GM23338 (cell line): ENCODE data around the gene P2RY8. TPM values are rescaled to one million over a fixed set of nuclear protein-coding genes. Genes with fewer than 3 reads are reported as not detected.

Experiments
- ATAC-seq: fragments of 200-7000 bp; cut with Tn5 transposase; 3 replicates; pipeline ENCODE4 v1.9.1; 2020
- DNase-seq: peaks from one replicate; pipeline ENCODE4 v3.0.0-alpha.2; 2015; ENCODE audit warnings: low spot score
- H2AFZ ChIP-seq: fragments of 200-600 bp; sonication (generic); 2 replicates; pipeline ENCODE4 v1.8.0; 2016; ENCODE audit warnings: antibody characterized with exemption, mild to moderate bottlenecking, moderate library complexity
- H3F3A ChIP-seq: fragments of 200-600 bp; sonication (generic); replicated peaks from 2 replicates; pipeline ENCODE4 v1.8.0; 2017; ENCODE audit warnings: antibody characterized with exemption, mixed run types, low read depth
- H3K27ac ChIP-seq: fragments of 200-600 bp; sonication (generic); 2 replicates; pipeline ENCODE4 v1.6.1; 2016; ENCODE audit warnings: low read depth
- H3K27me3 ChIP-seq: fragments of 200-600 bp; sonication (generic); 2 replicates; pipeline ENCODE4 v1.8.0; 2016; ENCODE audit warnings: mild to moderate bottlenecking, mixed run types, moderate library complexity; ENCODE audit not compliant: insufficient read depth
- H3K36me3 ChIP-seq: fragments of 200-600 bp; sonication (generic); 2 replicates; pipeline ENCODE4 v1.8.0; 2016; ENCODE audit warnings: mild to moderate bottlenecking; ENCODE audit not compliant: insufficient read depth
- H3K4me1 ChIP-seq: fragments of 200-600 bp; sonication (generic); 2 replicates; pipeline ENCODE4 v1.8.0; 2016; ENCODE audit warnings: mild to moderate bottlenecking, moderate library complexity; ENCODE audit not compliant: insufficient read depth
- H3K4me2 ChIP-seq: fragments of 200-600 bp; sonication (generic); 2 replicates; pipeline ENCODE4 v1.7.1; 2017; ENCODE audit warnings: mixed run types
- H3K4me3 ChIP-seq: fragments of 200-600 bp; sonication (generic); 2 replicates; pipeline ENCODE4 v1.6.1; 2016; ENCODE audit warnings: mixed run types
- H3K79me2 ChIP-seq: fragments of 200-600 bp; sonication (generic); replicated peaks from 2 replicates; pipeline ENCODE4 v1.8.0; 2017; ENCODE audit warnings: mild to moderate bottlenecking; ENCODE audit not compliant: insufficient read depth
- H3K9me2 ChIP-seq: fragments of 200-600 bp; sonication (generic); 2 replicates; pipeline ENCODE4 v1.8.0; 2017; ENCODE audit not compliant: insufficient read depth
- H4K20me1 ChIP-seq: fragments of 200-600 bp; sonication (generic); replicated peaks from 2 replicates; pipeline ENCODE4 v1.8.0; 2017; ENCODE audit warnings: mild to moderate bottlenecking; ENCODE audit not compliant: insufficient read depth
- H3K27ac Mint-ChIP-seq: 2 replicates; pipeline ENCODE4 v1.8.0; 2020; ENCODE audit warnings: inconsistent platforms, mild to moderate bottlenecking, moderate library complexity, mixed read lengths
- H3K27me3 Mint-ChIP-seq: 3 replicates; pipeline ENCODE4 v1.8.0; 2022; ENCODE audit warnings: low read depth, mild to moderate bottlenecking, moderate library complexity, mixed read lengths, inconsistent platforms; ENCODE audit not compliant: insufficient read depth, poor library complexity
- H3K36me3 Mint-ChIP-seq: 3 replicates; pipeline ENCODE4 v1.8.0; 2021; ENCODE audit warnings: low read depth, mild to moderate bottlenecking, inconsistent platforms, moderate library complexity, mixed read lengths
- H3K4me1 Mint-ChIP-seq: 3 replicates; pipeline ENCODE4 v1.8.0; 2020; ENCODE audit warnings: mild to moderate bottlenecking, inconsistent platforms, mixed read lengths
- H3K4me3 Mint-ChIP-seq: 3 replicates; pipeline ENCODE4 v1.8.0; 2021; ENCODE audit warnings: moderate library complexity, mild to moderate bottlenecking, inconsistent platforms, mixed read lengths
- H3K9me3 Mint-ChIP-seq: 3 replicates; pipeline ENCODE4 v1.8.0; 2020; ENCODE audit warnings: moderate library complexity, mild to moderate bottlenecking, inconsistent platforms, mixed read lengths
- CREB1 ChIP-seq: fragments of 250-450 bp; sonication (Bioruptor Pico); IDR thresholded peaks from 2 replicates; pipeline ENCODE4 v1.5.0; 2020; ENCODE audit warnings: low read depth, mild to moderate bottlenecking, moderate library complexity
- CTCF ChIP-seq, 2 experiments: fragments of 200-600 bp in 1 of 2; sonication (generic) in 1 of 2; conservative IDR thresholded peaks; 2 replicates each; pipeline versions ENCODE4 v1.5.1 to v1.6.1; 2016 to 2017; ENCODE audit warnings: antibody characterized with exemption in 2 of 2, low read depth in 2 of 2, mild to moderate bottlenecking in 2 of 2, moderate library complexity in 1 of 2
- ETS1 ChIP-seq: IDR thresholded peaks from 2 replicates; pipeline ENCODE4 v1.6.1; 2016; ENCODE audit warnings: antibody characterized with exemption
- EZH2 ChIP-seq: fragments of 200-600 bp; sonication (generic); IDR thresholded peaks from one replicate; pipeline ENCODE4 v1.8.0; 2017; ENCODE audit warnings: antibody characterized with exemption, mild to moderate bottlenecking, low read depth; ENCODE audit not compliant: unreplicated experiment
- EZH2phosphoT487 ChIP-seq: fragments of 200-600 bp; sonication (generic); IDR thresholded peaks from one replicate; pipeline ENCODE4 v1.8.1; 2018; ENCODE audit warnings: antibody characterized with exemption; ENCODE audit not compliant: unreplicated experiment
- JUNB ChIP-seq: IDR thresholded peaks from one replicate; pipeline ENCODE4 v1.6.1; 2016; ENCODE audit warnings: antibody characterized with exemption; ENCODE audit not compliant: unreplicated experiment
- NANOG ChIP-seq: IDR thresholded peaks from 2 replicates; pipeline ENCODE4 v1.6.1; 2016; ENCODE audit warnings: antibody characterized with exemption, borderline replicate concordance
- POLR2AphosphoS5 ChIP-seq: IDR thresholded peaks from 2 replicates; pipeline ENCODE4 v1.6.1; 2016; ENCODE audit warnings: antibody characterized with exemption, low read depth
- STAT1 ChIP-seq: IDR thresholded peaks from one replicate; pipeline ENCODE4 v1.6.1; 2016; ENCODE audit warnings: antibody characterized with exemption; ENCODE audit not compliant: unreplicated experiment
- ZNF114 ChIP-seq: fragments of 250-450 bp; sonication (Bioruptor Pico); IDR thresholded peaks from 2 replicates; pipeline ENCODE4 v1.5.0; 2020; ENCODE audit warnings: mild to moderate bottlenecking, moderate library complexity
- ZNF331 ChIP-seq: fragments of 250-450 bp; sonication (Bioruptor Pico); IDR thresholded peaks from 2 replicates; pipeline ENCODE4 v1.5.0; 2020; ENCODE audit warnings: low read depth, mild to moderate bottlenecking, moderate library complexity
- ZNF462 ChIP-seq: fragments of 250-450 bp; sonication (Bioruptor Pico); IDR thresholded peaks from 2 replicates; pipeline ENCODE4 v1.5.0; 2020; ENCODE audit warnings: mild to moderate bottlenecking, moderate library complexity
- polyA plus RNA-seq: library from polyadenylated mRNA; unstranded; fragments of >200 nt; fragmentation: Nextera tagmentation; extraction: Ambion mirVana; gene quantifications from 2 replicates; pipeline ENCODE4 v1.2.1, GENCODE V29; 2016
- total RNA-seq: library from RNA; depleted of rRNA; stranded (reverse); fragments of >200 nt; shearing (Covaris generic); gene quantifications from 2 replicates; pipeline ENCODE4 v1.2.3, GENCODE V29; 2014
- TF ChIP-seq, protein P1 (sequence below): IDR thresholded peaks from one replicate; pipeline ENCODE4 v1.6.1; 2018; ENCODE audit warnings: antibody characterized with exemption; ENCODE audit not compliant: unreplicated experiment

P2RY8 gene
- total and polyA plus RNA-seq, 2 experiments from 2014 or later, result 0.24 TPM; not detected in 1

DNA sequence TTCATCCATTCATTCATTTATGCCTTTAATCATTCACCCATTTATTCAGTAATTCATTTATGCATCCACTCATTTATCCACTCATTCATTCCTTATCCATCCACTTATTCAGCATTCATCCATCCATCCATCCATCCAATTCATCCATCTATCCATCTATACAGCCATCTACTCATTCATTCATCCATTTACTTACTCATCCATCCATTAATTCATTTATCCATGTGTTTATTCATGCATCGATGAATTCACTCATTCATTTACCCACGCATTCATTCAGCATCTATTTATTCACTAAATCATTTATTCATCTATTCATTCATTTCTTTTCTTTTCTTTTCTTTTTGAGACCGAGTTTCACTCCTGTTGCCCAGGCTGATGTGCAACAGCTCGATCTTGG, 10.4 kb downstream of the P2RY8 start:
- Histone ChIP-seq H4K20me1 (no peaks in the 10 kb centered on the region), H3K36me3 (no peaks in the 10 kb centered on the region), H2AFZ (no peak overlapping the region), H3K9me2 (0 out of 2 replicates have a peak, but pooled peaks cover 5% of the 10 kb centered on the region), H3K27me3 (no peaks in the 10 kb centered on the region), H3K4me1 (no peaks in the 10 kb centered on the region; the same call in 1 of the 2 replicates), H3F3A (no peaks in the 10 kb centered on the region), H3K79me2 (no peaks in the 10 kb centered on the region), H3K27ac (no peak overlapping the region), H3K4me2 (no peak overlapping the region), H3K4me3 (no peak overlapping the region)
- no peak for ATAC-seq
- H3K36me3 Mint-ChIP-seq, result peaks cover under 1% of the 10 kb centered on the region; the same call in 1 of the 3 replicates
- peaks cover 1% of the 10 kb centered on the region for H3K27me3 Mint-ChIP-seq
- H3K4me1 Mint-ChIP-seq, result peaks cover 1% of the 10 kb centered on the region; the same call in 1 of the 3 replicates
- TF ChIP-seq ZNF462 (CRISPR knock-in tag) (no peak), JUNB (no peak), ETS1 (no peak), ZNF114 (CRISPR knock-in tag) (no peak), CREB1 (CRISPR knock-in tag) (no peak), POLR2AphosphoS5 (no peak), EZH2 (no peak), NANOG (no peak), EZH2phosphoT487 (no peak), CTCF (conservative IDR thresholded peaks at IDR 0.05; ENCODE audit: low read depth in 2 of 2) (no peak), STAT1 (no peak), ZNF331 (no peak)
- TF ChIP-seq, protein P1, sequence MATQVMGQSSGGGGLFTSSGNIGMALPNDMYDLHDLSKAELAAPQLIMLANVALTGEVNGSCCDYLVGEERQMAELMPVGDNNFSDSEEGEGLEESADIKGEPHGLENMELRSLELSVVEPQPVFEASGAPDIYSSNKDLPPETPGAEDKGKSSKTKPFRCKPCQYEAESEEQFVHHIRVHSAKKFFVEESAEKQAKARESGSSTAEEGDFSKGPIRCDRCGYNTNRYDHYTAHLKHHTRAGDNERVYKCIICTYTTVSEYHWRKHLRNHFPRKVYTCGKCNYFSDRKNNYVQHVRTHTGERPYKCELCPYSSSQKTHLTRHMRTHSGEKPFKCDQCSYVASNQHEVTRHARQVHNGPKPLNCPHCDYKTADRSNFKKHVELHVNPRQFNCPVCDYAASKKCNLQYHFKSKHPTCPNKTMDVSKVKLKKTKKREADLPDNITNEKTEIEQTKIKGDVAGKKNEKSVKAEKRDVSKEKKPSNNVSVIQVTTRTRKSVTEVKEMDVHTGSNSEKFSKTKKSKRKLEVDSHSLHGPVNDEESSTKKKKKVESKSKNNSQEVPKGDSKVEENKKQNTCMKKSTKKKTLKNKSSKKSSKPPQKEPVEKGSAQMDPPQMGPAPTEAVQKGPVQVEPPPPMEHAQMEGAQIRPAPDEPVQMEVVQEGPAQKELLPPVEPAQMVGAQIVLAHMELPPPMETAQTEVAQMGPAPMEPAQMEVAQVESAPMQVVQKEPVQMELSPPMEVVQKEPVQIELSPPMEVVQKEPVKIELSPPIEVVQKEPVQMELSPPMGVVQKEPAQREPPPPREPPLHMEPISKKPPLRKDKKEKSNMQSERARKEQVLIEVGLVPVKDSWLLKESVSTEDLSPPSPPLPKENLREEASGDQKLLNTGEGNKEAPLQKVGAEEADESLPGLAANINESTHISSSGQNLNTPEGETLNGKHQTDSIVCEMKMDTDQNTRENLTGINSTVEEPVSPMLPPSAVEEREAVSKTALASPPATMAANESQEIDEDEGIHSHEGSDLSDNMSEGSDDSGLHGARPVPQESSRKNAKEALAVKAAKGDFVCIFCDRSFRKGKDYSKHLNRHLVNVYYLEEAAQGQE, result no peak
- DNase-seq, result no peak
- H3K4me3 Mint-ChIP-seq, result no peak overlapping the region
- peaks cover 9% of the 10 kb centered on the region for H3K9me3 Mint-ChIP-seq
- H3K27ac Mint-ChIP-seq, result no peak overlapping the region
